DMS 273 (cell line): ENCODE results near the gene DYRK4.
"Not testable (repeated sequence)": the region's sequence is repeated elsewhere in the genome, so short reads cannot be mapped to it uniquely, and the experiment has no call there.

Source experiments
- DNase-seq: peaks from one replicate; lab custom pipeline; 2025; ENCODE audit not compliant: unreplicated experiment; lab: John Stamatoyannopoulos, UW

The DYRK4 gene

GRCh38 chr12:4562034-4562657 is at the start of gene DYRK4:
Gene DYRK4 (plus strand): TSS chr12:4562208. CDS start chr12:4562246, 38 bp downstream.
- DNase-seq, result peak; percentile 69

GRCh38 chr12:4518106-4518728 is 43.8 kb upstream of the DYRK4 start:
- DNase-seq, result no peak

GRCh38 chr12:4523443-4523842 is 38.6 kb upstream of the DYRK4 start:
- DNase-seq, result not testable (repeated sequence)

- peak; percentile 3 for DNase-seq
Observed at GRCh38 chr12:4526923-4527546, 35.0 kb upstream of the DYRK4 start.

- no peak for DNase-seq
Observed at GRCh38 chr12:4530160-4530559, 31.8 kb upstream of the DYRK4 start.

- no peak for DNase-seq
Observed at GRCh38 chr12:4530982-4531586, 30.9 kb upstream of the DYRK4 start.

GRCh38 chr12:4535092-4535491 is 26.9 kb upstream of the DYRK4 start:
- DNase-seq, result no peak

- DNase-seq, result no peak
Observed at GRCh38 chr12:4535871-4536270, 26.1 kb upstream of the DYRK4 start.

GRCh38 chr12:4538207-4539160 is 23.5 kb upstream of the DYRK4 start, which contains the start of gene RAD51AP1:
Gene RAD51AP1 (plus strand): TSS chr12:4538890. CDS start chr12:4538940, 50 bp downstream.
- DNase-seq, result peak; percentile 95

GRCh38 chr12:4539167-4539870 is 22.7 kb upstream of the DYRK4 start:
- DNase-seq, result no peak

GRCh38 chr12:4540170-4540569 is 21.8 kb upstream of the DYRK4 start:
- no peak for DNase-seq

- DNase-seq, result no peak
Observed at GRCh38 chr12:4540638-4541037, 21.4 kb upstream of the DYRK4 start.

- DNase-seq, result no peak
Observed at GRCh38 chr12:4545195-4545594, 16.8 kb upstream of the DYRK4 start.

- no peak for DNase-seq
Observed at GRCh38 chr12:4552191-4552590, 9.8 kb upstream of the DYRK4 start.

GRCh38 chr12:4553943-4554342 is 8.1 kb upstream of the DYRK4 start:
- DNase-seq, result no peak

GRCh38 chr12:4555804-4556203 is 6.2 kb upstream of the DYRK4 start:
- DNase-seq, result no peak

- DNase-seq, result no peak
Observed at GRCh38 chr12:4556735-4557530, 5.1 kb upstream of the DYRK4 start.

- no peak for DNase-seq
Observed at GRCh38 chr12:4557586-4557985, 4.4 kb upstream of the DYRK4 start.

GRCh38 chr12:4558171-4558570 is 3.8 kb upstream of the DYRK4 start:
- DNase-seq, result no peak
